Vagina (tissue), 2 donors: ENCODE results near the gene MTHFD1L.

Experiments
- CTCF ChIP-seq, 3 experiments: fragments of 450-650 bp in 2 of 3; fragments of 200-600 bp in 1 of 3; sonication (generic) in 1 of 3; IDR thresholded peaks; one replicate each; pipeline ENCODE4 v1.5.1; 2017 to 2019; ENCODE audit warnings: antibody characterized with exemption in 3 of 3, mild to moderate bottlenecking in 2 of 3, moderate library complexity in 2 of 3
- POLR2A ChIP-seq, 2 donors: fragments of 450-650 bp; IDR thresholded peaks; one replicate each; pipeline ENCODE4 v1.6.1; 2017; ENCODE audit warnings: antibody characterized with exemption in 2 of 2, mild to moderate bottlenecking in 2 of 2, moderate library complexity in 2 of 2

GRCh38 chr6:151069641-151070040 lies 204.1 kb downstream of the MTHFD1L start:
- TF ChIP-seq CTCF (IDR thresholded peaks at IDR 0.05) (no peak), POLR2A (IDR thresholded peaks at IDR 0.05) (no peak)
